ENCODE measurements around the gene EHMT1.

DNA sequence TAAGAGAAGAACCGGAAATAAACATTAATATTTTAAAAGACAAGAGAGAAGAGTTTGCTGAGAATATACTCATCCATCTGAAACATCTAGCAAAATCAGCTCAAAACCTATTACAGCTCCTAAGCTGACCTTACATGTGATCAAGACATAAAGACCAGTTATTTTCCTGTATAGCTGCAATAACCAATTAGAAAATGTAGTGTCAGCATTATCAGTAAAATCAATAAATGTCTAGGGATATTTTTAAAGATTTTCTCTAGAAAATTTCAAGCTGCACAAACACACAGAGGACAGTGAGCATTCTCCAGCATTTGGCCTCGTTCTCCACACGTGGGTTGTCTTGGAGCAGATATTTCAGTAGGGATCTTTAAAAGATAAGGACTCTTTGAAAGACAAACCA, 131.2 kb downstream of the EHMT1 start:
- TF ChIP-seq EP300 (IDR thresholded peaks at IDR 0.05; ENCODE audit: borderline replicate concordance in 1 of 2, low read depth in 1 of 2, low read length in 1 of 2) = no peak
- TF ChIP-seq, protein P1, sequence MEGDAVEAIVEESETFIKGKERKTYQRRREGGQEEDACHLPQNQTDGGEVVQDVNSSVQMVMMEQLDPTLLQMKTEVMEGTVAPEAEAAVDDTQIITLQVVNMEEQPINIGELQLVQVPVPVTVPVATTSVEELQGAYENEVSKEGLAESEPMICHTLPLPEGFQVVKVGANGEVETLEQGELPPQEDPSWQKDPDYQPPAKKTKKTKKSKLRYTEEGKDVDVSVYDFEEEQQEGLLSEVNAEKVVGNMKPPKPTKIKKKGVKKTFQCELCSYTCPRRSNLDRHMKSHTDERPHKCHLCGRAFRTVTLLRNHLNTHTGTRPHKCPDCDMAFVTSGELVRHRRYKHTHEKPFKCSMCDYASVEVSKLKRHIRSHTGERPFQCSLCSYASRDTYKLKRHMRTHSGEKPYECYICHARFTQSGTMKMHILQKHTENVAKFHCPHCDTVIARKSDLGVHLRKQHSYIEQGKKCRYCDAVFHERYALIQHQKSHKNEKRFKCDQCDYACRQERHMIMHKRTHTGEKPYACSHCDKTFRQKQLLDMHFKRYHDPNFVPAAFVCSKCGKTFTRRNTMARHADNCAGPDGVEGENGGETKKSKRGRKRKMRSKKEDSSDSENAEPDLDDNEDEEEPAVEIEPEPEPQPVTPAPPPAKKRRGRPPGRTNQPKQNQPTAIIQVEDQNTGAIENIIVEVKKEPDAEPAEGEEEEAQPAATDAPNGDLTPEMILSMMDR (IDR thresholded peaks at IDR 0.05) = no peak
- TF ChIP-seq POLR2AphosphoS5 (IDR thresholded peaks at IDR 0.05; ENCODE audit: low read depth, low read length) = no peak
- TF ChIP-seq, protein P2, sequence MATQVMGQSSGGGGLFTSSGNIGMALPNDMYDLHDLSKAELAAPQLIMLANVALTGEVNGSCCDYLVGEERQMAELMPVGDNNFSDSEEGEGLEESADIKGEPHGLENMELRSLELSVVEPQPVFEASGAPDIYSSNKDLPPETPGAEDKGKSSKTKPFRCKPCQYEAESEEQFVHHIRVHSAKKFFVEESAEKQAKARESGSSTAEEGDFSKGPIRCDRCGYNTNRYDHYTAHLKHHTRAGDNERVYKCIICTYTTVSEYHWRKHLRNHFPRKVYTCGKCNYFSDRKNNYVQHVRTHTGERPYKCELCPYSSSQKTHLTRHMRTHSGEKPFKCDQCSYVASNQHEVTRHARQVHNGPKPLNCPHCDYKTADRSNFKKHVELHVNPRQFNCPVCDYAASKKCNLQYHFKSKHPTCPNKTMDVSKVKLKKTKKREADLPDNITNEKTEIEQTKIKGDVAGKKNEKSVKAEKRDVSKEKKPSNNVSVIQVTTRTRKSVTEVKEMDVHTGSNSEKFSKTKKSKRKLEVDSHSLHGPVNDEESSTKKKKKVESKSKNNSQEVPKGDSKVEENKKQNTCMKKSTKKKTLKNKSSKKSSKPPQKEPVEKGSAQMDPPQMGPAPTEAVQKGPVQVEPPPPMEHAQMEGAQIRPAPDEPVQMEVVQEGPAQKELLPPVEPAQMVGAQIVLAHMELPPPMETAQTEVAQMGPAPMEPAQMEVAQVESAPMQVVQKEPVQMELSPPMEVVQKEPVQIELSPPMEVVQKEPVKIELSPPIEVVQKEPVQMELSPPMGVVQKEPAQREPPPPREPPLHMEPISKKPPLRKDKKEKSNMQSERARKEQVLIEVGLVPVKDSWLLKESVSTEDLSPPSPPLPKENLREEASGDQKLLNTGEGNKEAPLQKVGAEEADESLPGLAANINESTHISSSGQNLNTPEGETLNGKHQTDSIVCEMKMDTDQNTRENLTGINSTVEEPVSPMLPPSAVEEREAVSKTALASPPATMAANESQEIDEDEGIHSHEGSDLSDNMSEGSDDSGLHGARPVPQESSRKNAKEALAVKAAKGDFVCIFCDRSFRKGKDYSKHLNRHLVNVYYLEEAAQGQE (IDR thresholded peaks at IDR 0.05; ENCODE audit: low read depth, low read length) = no peak
